Pons (tissue), 1 donor: ENCODE measurements around the gene ARL14.
A peak's percentile ranks its signal among the peaks of the same experiment; 100 is the strongest.

ENCODE experiments used
- DNase-seq: peaks from one replicate; pipeline ENCODE4 v3.0.0-alpha.2; 2016; ENCODE audit warnings: low spot score

ARL14 gene

DNA sequence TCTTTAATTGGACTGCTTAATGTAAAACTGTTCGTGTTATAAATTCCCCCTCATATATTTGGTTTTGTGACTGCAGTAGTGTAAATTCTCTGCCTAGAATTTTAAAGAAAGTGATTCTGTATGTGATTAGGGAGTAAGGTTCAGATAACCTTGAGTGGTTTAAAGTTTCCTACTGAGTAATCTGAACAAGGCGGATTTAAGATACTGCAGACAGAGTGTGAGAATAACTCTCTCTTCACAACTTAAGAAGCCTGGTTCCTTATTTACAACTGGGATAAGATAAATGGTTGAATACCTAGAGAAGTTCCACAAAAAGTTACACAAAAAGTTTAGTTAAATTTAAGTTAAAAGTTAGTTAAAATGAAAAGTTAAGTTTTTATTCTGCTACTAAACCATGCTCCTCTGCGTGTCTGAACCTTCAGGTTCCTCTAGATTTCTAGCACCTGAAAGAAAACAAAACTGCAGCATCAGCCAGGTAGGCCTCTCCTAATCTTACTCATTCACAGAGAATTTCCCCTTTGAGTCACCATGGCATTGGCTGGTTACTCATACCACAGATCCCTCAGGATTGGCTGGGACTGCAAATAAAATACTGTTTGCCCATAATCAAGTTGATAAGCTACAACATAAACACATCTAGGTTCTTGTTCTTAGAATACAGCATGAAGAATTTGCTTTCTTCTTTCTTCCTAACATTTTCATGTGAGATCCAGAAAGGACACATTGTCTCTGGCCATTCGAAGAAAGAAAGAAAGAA lies at the start of gene ARL14:
TSS of gene ARL14 (plus strand) at position 614 of the 757 bp plus-strand sequence. CDS start 187 bp downstream, outside the sequence.
- DNase-seq, result no peak

DNA sequence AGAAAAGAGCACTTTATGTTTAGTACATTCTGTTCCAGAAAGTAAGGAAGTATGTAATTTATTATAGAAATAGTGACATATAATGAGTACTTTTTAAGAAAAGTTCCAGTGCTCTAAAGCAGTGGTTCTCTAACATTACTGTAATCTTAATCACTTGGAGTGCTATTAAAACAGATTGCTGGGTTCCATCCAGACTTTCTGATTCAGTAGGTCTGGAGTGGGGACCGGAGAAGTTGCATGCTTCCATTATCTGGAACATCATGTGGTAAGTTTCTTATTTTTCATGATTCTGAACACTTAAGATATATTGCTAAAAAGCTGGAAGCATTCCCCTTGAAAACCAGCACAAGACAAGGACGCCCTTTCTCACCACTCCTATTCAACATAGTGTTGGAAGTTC lies 47.5 kb upstream of the ARL14 start:
- DNase-seq, result no peak

DNA sequence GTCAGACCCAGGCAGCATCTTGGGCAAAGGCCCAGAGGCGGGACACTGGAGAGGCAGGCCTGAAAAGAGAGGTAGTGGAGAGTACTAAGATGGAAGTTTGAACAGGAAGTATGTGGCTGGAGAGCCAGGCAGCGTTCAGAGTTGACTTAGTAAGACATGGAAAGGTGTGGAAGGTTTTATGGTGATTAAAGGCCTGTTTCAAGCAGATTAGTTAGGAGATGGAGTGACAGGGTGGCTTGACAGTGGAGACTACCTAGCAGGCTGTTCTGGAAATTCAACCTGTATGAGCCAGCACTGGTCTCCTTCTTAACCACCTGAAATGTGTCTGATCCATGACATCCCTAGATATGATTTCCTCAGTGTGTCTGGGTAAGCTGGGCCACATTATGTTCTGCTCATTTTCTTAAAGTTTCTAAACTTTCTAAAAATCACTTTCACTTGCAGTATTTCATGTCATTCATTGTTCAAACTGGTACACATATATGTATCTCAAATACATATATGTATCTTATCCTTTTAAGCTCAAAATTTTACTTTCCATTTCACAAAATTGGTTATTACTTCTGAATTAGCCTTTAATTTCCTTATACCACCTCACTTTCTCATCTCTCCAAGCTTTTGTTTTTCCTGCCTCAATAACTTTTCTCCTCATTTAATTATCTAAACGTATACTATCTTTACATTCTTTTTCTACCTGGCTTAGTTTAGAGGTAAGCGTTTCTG lies 43.4 kb upstream of the ARL14 start:
- no peak for DNase-seq

DNA sequence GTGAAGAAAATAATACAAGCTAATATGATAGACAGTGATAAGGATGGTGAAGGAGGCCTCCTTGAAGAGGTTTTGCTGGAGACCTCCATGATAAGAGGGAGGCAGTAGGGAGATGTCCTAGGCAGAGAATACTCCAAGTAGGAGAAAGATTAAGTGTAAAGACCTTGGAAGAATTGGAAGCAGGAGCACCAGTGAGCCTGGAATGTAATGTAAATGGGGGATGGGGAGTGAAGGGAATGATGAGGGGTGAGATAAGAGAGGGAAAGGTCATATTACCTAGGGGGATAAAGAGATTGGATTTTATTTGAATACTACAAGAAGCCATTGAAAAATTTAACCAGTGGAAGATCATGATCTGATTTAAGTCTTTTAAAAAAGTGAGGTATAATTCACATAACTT lies 41.7 kb upstream of the ARL14 start:
- DNase-seq, result no peak

DNA sequence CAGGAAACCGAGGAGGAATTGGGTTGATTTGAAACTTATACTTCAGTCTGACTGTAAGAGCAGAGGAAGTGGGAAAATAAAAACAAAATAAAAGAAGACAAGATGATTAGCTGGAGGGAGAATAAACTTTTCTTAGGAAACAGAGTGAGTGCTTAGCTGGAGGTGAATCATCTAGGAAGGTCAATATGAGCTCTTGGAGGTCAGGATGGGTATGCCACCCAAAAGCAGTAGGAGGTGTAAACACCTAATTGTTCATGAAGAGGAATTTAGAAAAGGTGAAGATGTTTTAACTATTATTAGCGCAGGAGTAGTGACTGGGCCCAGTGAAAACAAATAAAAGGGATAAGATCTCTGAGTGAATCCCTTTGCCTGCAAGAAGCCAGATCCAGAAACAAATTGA lies 39.9 kb upstream of the ARL14 start:
- no peak for DNase-seq

DNA sequence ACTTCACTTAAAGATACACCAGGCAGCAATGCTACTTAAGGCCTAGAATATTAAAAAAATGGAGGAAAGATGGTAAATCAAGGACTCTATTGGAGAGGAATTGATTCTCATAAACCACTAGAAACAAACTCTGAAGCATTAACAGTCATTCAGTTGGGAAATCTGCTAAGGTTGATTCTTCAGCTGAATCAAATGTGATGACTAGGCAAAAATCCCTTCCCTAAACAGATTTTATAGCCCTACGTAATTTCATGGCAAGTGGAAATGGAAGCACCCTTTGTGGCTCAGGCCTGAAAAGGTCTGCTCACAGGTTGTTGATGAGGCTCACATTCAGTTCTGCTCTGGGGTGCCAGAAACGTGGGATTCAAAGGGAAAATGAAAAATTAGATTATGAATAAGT lies 38.8 kb upstream of the ARL14 start:
- DNase-seq, result no peak

DNA sequence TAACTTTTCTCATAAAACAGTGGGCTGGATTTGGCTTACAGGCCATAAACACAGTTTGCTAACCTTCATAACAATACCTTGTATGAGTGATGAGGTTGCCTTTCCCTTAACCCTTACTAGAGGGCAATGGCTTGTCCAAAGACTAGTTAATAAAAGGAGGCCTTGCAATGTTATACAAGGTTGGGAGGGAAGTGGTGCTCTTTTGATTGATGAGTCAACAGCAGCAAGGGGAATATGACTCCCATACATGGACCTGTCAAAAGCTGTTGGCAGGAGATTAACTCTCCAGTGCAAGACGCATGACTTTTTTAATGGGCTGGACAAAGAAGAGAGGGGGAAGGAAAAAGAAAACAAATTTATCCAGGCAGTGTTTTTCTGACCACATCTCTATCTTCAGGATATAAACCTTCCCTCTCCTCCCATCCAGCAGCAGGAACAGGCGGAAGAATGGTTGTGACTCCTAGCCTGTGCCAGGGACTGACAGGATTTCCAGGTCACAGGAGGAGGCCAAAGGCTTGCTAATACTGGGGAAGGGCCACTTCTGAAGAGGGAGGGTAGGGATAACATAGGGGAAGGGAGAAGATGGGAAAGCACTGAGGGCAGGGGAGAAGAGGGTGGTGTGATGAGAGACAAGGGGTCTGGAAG lies 35.2 kb upstream of the ARL14 start:
- DNase-seq, result no peak

DNA sequence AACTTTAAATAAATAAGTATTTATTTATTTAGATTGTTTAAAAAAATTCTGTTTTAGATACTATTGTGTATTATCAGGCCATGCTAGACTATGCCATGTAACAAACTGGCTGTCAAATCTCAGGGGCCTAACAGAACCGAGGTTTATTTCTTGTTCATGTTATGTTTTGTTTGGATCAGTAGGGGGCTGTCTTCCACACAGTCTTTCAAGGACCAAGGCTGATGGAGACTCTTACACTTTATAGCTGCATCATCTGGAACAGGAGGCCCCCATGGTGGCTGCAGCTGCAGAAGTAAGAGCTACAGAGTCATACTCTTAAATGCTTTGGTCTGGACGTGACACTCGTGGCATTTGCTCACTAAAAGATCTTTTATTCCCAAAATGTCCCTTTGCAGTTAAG lies 33.0 kb upstream of the ARL14 start:
- DNase-seq, result no peak

DNA sequence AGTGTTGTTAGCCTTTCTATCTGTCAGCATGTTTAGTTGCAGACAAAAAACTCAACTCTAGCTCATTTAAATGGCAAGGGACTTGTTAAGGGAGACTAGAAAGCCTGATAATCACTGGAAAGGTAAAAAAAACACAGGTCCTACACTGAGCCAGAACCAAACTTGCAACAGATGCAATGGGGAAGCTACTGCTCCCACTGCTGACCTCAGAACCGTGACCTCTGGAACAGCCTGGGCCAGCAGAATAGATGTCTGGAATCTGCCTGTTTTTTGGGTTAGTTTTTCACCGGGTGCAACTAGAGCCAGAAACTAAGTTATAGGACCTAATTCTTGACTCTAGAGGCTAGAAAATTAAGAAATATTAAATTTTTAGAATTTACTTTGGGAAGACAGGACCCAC lies 32.5 kb upstream of the ARL14 start:
- DNase-seq, result no peak

DNA sequence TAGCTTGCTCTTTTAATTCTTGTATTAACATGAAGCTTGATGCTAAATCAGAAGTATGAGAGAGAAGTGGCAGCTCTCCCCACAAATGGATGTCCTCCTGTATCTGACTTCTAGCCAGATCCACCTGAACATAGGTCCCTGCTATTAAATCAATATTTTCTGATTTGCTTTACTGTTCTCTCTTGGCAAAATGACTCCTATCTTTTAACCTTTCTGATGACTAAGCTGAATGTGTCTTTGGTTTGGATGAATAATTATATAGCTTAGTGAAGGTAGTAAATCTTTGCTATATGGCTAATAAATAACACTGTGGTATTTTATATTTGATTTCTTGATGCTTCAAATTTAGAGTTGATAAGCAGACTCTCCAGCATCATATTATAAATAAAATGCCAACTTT lies 28.3 kb upstream of the ARL14 start:
- DNase-seq, result no peak

DNA sequence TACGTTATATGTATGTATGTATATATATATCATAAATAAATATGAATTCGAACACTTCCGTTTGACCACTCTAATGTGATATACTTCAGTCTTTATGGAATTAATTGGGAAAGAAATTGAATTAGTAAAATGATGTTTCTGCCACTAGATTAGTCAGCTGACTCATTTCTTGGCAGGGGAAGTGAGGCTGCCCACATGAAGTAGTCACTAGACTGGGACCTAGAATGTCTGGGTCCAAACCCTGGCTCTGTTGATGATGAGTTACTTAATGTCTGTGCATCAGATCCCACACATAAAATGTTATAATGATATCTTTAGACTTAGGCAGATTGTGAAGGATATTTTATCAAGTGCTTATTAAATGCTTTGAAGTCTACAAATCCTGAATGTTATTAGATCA lies 27.4 kb upstream of the ARL14 start:
- DNase-seq, result no peak

DNA sequence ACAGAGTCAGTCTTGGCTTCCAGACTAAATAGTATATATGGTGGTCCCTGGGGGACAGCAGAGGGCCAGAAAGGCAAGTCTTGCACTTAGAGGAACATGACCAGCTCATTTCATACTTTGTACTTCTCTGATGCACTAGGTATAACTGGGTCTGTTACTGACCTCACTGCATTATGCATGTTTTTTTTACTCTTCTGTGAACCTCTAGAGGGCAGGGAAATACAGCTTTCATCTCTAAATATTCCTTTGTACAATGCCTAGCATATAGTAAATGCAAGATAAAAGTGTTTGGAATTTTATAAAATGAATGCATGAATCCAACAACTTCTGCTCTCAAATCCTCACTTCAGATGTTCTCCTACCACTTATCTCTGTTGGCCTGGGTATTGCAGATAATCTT lies 23.4 kb upstream of the ARL14 start:
- no peak for DNase-seq

DNA sequence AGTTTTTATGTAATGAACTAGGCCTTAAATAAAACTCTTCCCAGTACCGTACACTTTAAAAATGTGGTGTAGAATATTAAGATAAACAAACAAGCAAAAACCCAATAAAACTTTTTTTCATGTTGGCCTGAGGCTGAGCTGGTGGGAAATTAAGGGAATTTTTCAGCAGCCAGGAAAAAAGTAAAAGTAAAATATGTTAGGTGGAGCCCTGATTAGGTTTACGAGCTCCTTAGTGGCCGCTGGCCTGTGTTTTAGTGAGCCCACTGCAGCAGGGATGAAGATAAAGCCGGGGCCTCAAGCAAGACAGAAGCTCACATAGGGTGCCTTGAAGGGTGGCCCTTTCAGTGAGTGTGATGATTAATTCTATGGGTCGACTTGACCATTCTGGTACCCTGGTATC lies 16.1 kb upstream of the ARL14 start:
- no peak for DNase-seq

DNA sequence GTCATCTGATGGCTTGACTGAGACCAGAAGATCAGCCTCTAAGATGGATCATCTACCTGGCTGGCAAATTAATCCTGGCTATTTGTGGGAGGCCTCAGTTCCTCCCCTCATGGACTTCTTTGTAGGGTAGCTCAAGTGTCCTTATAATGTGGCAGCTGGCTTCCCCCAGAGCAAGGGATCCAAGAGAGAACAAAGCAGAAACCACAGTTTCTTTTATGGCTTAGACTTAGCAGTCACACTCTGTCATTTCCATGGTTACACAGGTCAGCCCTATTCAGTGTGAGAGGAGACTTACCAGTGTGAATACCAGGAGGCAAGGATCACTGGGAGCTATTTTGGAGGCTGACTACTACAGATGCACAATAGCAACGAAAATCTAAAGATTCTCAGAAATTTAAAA lies 15.3 kb upstream of the ARL14 start:
- DNase-seq, result peak; percentile 1

DNA sequence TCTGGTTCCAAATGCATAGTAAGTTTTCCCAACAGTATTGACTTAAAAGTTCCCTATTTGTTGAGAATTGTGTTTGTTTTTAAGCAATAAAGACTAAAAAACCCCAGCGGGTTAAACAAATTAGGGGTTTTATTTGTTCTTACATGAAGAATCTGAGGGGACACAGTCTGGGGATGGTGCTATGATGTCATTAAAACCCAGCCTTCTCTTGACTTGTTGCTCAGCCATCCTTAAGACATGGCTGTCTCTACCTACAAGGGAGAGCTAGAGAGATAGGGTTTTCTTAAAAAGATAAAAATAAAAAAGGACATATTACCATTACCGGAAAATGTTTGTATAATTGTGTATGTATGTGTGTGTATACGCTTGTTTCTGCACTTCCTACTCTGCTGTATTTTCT lies 11.7 kb upstream of the ARL14 start:
- no peak for DNase-seq

DNA sequence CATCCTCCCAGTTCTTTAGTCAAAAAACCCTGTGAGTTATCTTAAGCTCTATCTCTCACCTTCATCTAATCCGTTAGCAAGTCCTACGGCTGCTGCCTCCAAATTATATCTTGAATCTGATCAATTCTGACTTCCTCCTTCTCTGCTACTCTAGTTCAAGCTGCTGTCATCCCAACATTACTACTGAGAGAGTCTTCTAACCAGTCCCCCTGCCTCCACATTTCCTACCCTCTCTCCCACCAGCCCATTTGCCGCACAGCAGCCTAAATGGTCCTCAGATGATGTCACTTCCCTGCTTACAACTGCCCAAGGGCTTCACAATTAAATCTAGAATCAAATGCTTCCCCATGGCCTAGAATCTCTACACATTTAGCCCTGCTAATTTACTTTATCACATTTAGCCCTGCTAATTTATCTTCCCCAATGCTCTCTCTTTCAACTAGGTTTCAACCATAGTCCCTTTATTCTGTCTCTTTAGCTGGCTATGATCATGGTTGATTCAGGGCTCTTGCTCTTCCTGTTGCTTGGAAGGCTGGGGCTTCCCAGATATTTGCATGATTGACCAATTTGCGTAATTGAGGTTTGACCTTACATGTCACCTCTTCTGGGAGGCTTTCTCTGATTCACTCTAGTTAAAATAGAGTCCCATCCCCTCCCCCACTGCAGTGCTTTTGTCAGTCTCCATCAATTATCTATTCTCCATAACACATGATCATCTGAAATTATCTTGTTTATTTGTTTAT lies 11.0 kb upstream of the ARL14 start:
- no peak for DNase-seq

DNA sequence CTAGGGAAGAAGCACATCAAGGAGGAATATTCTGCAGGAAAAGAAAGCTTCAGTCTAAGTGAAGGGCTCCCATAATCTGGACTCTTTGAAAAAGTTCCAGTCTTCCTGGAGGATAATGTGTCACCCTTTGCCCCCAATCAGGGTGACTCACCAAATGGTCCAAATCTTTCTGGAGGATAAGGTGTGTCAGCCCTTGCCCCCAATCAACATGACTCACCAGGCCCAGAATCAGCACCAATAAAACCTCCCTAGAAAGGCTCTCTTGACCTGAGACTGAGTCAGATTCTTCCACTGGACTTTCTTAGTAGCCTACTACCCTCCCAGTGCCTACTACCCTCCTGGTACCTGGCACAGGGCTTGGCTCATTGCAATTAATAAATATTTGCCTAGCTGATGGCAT lies 9.5 kb upstream of the ARL14 start:
- DNase-seq, result no peak

DNA sequence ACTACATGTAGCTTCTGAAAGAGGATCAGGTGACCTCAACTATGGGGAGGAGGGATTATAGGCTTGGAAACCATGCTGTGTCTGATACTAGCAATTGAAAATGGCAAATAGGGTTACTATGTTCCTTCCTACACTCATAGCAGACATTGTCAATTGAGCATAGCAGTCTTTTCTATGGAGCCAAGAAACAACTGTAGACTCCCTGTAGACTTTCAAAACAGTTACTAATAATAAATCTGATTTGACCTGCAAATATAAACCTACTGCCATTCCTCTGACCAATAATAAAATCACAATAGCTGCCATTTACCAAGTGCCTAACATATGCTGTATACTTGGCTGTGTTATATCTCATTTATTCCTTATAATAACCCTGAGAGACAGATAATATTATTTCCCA lies 8.5 kb upstream of the ARL14 start:
- DNase-seq, result no peak

DNA sequence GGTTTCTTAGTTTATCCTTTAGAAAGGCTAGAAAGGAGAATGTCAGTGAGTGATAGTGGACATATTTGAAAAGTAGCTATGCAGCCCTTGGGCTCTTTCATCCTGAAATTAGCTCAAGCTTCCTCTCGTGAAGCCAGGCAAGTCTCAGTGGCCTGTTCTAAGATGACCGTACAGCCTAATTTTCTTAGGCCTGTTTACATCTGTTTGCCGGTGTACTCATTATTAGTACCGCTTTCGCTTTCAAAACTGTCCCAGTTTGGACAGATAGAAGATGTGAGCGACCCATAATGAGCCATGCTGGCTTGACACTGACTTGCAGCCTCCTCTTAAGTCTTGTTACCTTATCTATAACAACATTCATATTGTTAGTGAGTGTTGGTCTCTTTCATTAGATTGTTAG lies 5.7 kb upstream of the ARL14 start:
- DNase-seq, result no peak

DNA sequence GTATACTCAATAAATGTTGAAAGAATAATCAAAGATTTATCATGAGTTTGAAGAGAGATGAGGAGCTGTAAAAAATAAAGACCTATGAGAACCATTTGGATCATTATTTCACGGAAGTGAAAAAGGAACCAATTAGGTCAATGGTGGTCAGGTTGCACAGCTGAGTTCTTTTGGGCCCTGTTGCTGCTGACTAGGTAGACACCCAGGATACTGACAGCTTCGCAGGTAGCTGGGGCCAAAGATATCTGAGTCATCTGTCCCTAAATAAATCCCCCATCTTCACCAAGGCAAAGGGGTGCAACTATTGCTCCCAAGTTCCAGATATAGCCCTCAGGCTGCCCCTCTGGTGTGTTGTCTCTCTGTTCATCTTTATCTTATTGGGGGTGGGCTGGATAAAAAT lies 5.0 kb upstream of the ARL14 start:
- no peak for DNase-seq

DNA sequence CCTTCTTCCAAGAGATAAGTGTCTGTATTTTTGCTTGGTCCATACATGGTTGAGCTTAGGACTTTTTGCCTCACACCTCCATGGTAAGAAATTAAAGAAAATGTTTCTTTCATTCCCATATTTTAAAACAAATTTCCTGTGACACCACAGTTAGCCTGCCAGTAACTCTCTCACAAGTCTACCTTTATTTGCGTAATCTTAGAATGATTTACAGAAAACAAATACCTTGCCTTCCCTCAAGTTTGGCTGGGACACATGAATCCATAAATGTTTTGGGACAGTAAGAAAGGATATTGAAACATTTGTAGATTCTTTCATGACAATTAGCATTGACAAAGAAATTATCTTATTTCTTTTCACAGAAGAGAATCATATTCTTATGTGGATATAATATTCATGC lies 3.8 kb upstream of the ARL14 start:
- no peak for DNase-seq

DNA sequence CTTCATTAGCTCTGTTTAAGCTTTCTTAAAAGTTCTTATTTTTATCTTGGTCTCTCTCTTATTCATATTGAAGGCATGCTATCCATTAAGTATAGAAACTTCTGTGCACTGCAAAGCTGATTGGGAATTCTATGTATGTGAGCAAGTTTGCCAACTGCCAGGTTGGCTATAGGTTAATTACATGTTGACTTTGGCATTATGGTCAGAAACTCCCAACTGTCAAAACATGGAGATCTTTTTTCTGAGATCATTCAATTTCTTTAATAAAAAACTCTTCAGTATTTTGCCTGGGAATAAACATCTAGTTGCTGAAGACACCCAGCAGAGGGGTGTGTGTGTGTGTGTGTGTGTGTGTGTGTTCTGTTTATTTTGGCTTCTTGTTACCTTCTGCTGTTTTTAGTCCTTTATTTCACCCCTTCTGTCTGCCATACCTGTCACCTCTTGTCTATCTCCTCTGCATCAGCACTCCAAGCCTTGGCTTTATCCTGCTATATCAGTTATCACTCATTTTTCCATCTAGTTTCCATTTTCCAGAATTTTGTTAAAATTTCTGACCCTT lies 1.3 kb upstream of the ARL14 start:
- DNase-seq, result no peak
